Left lung (tissue), 10 donors: Measurements from ENCODE around the gene PSMC3IP. TPM values are rescaled to one million over a fixed set of nuclear protein-coding genes. Genes with fewer than 3 reads are reported as not detected.
A peak's percentile ranks its signal among the peaks of the same experiment; 100 is the strongest.

Experiments used
- ATAC-seq: fragments of 200-7000 bp; cut with Tn5 transposase; one replicate; pipeline ENCODE4 v1.9.1; 2020; ENCODE audit warnings: moderate library complexity
- DNase-seq, 4 donors: peaks; one replicate each; pipeline ENCODE4 v3.0.0-alpha.2; 2013 to 2020
- H3K27ac ChIP-seq, 2 donors: fragments of 200-600 bp; sonication (generic) in 1 of 2; one replicate each; pipeline versions ENCODE4 v1.5.0 to v1.8.0; 2020 to 2021
- H3K27me3 ChIP-seq, 2 donors: fragments of 200-600 bp; sonication (generic) in 1 of 2; one replicate each; pipeline versions ENCODE4 v1.5.0 to v1.8.0; 2020 to 2021
- H3K36me3 ChIP-seq, 2 donors: fragments of 200-600 bp; sonication (generic) in 1 of 2; one replicate each; pipeline versions ENCODE4 v1.5.0 to v1.8.0; 2020 to 2021
- H3K4me1 ChIP-seq, 2 donors: fragments of 200-600 bp; one replicate each; pipeline ENCODE4 v1.8.0; 2021
- H3K4me3 ChIP-seq, 2 donors: fragments of 200-600 bp; sonication (generic) in 1 of 2; one replicate each; pipeline versions ENCODE4 v1.5.0 to v1.8.0; 2020 to 2021; ENCODE audit warnings: mild to moderate bottlenecking in 1 of 2
- H3K9me3 ChIP-seq, 2 donors: fragments of 200-600 bp; sonication (generic) in 1 of 2; one replicate each; pipeline versions ENCODE4 v1.5.0 to v1.8.0; 2020 to 2021
- CTCF ChIP-seq, 2 donors: fragments of 200-600 bp; sonication (generic) in 1 of 2; IDR thresholded peaks; one replicate each; pipeline versions ENCODE4 v1.5.0 to v1.8.0; 2021; ENCODE audit warnings: antibody characterized with exemption in 2 of 2
- intact Hi-C, 2 donors: fragments of 100-400 bp; cut with DNase I; formaldehyde crosslinking; loops; one replicate each; pipeline versions ENCODE4 v1.11.2 to v1.14.2; 2022
- polyA plus RNA-seq, 6 donors: library from polyadenylated mRNA; unstranded; fragments of 120-200 nt; gene quantifications; one replicate each; pipeline ENCODE4 v1.2.1, GENCODE V29; 2013; ENCODE audit not compliant: insufficient read length in 6 of 6
- total RNA-seq, 2 donors: library from RNA; stranded (reverse); fragmentation: NEBNext Ultra II Directional; extraction: Animal tissue kit (Norgen Biotek cat#: 25700); gene quantifications; one replicate each; pipeline ENCODE4 v1.2.1, GENCODE V29; 2021
- donor health status: DM: no; HTN: yes; CAD: no.
- donor health status: DM: no; HTN: no; CAD: no.

PSMC3IP gene
- total and polyA plus RNA-seq, 8 donors: 6.5 to 21.4 (median 18.4) TPM

- intact Hi-C loops: no loop called here
- H3K27me3 ChIP-seq: no peaks in the 10 kb centered on the region
- H3K9me3 ChIP-seq: no peaks in the 10 kb centered on the region
- ATAC-seq (no peak), DNase-seq (no peak)
- no peak for TF ChIP-seq CTCF (IDR thresholded peaks at IDR 0.05)
- no peaks in the 10 kb centered on the region for H3K36me3 ChIP-seq
- peaks cover 14 to 40% of the 10 kb centered on the region in 2 donors for H3K4me1 ChIP-seq
- H3K27ac ChIP-seq: no peak overlapping the region
- H3K4me3 ChIP-seq: no peak overlapping the region
Observed at GRCh38 chr17:42530952-42531454, 46.5 kb downstream of the PSMC3IP start.

- H3K36me3 ChIP-seq: no peaks in the 10 kb centered on the region
- H3K4me1 ChIP-seq: peaks cover 12 to 34% of the 10 kb centered on the region in 2 donors
- no peaks in the 10 kb centered on the region for H3K9me3 ChIP-seq
- H3K27ac ChIP-seq: no peak overlapping the region
- no peak overlapping the region for H3K4me3 ChIP-seq
- no peak for TF ChIP-seq CTCF (IDR thresholded peaks at IDR 0.05)
- no peaks in the 10 kb centered on the region for H3K27me3 ChIP-seq
- no peak for DNase-seq
- intact Hi-C loops: loop anchor here in 1 of 2 donors (5.0 kb wide), 1 partner anchor 207 kb away; no protein-coding TSS in a partner anchor
- ATAC-seq: no peak
Observed at GRCh38 chr17:42529061-42529460, 48.5 kb downstream of the PSMC3IP start.

- TF ChIP-seq CTCF (IDR thresholded peaks at IDR 0.05): no peak
- no peaks in the 10 kb centered on the region for H3K27me3 ChIP-seq
- H3K4me3 ChIP-seq: no peak overlapping the region
- DNase-seq: no peak
- peaks cover 12 to 39% of the 10 kb centered on the region in 2 donors for H3K4me1 ChIP-seq
- H3K27ac ChIP-seq: no peak overlapping the region
- H3K9me3 ChIP-seq: no peaks in the 10 kb centered on the region
- peaks cover 0 to 7% of the 10 kb centered on the region in 2 donors for H3K36me3 ChIP-seq
- ATAC-seq: no peak
- intact Hi-C loops: loop anchor here in 1 of 2 donors (5.0 kb wide), 1 partner anchor 206 kb away; no protein-coding TSS in a partner anchor
Observed at GRCh38 chr17:42527932-42528331, 49.6 kb downstream of the PSMC3IP start.

- Histone ChIP-seq H3K36me3 (peaks cover 0 to 26% of the 10 kb centered on the region in 2 donors), H3K27ac (peak overlapping the region; percentile 39 to 65), H3K27me3 (no peaks in the 10 kb centered on the region), H3K9me3 (no peaks in the 10 kb centered on the region), H3K4me1 (peaks cover 24 to 51% of the 10 kb centered on the region in 2 donors), H3K4me3 (no peak overlapping the region)
- DNase-seq (no peak), ATAC-seq (peak; percentile 29)
- no peak for TF ChIP-seq CTCF (IDR thresholded peaks at IDR 0.05)
- intact Hi-C loops: loop anchor here in 1 of 2 donors (5.0 kb wide), 1 partner anchor 204 kb away; no protein-coding TSS in a partner anchor
Observed at GRCh38 chr17:42526031-42526444, 51.5 kb downstream of the PSMC3IP start.

- TF ChIP-seq CTCF (IDR thresholded peaks at IDR 0.05): no peak
- Histone ChIP-seq H3K27ac (peak overlapping the region in 1 of 2 donors; percentile 65), H3K9me3 (no peaks in the 10 kb centered on the region), H3K4me3 (no peak overlapping the region), H3K36me3 (peaks cover 0 to 30% of the 10 kb centered on the region in 2 donors), H3K27me3 (no peaks in the 10 kb centered on the region), H3K4me1 (peaks cover 31 to 51% of the 10 kb centered on the region in 2 donors)
- intact Hi-C loops: loop anchor here in 1 of 2 donors (5.0 kb wide), 1 partner anchor 203 kb away; no protein-coding TSS in a partner anchor
- no peak for ATAC-seq
- DNase-seq: no peak
Observed at GRCh38 chr17:42525221-42525620, 52.3 kb downstream of the PSMC3IP start.
